Endothelial cell of umbilical vein (primary cell): ENCODE measurements around the gene HMCN1.

Experiments used
- EZH2 ChIP-seq: IDR thresholded peaks from 2 replicates; pipeline ENCODE4 v1.6.1; 2012; ENCODE audit warnings: borderline replicate concordance, low read depth, mild to moderate bottlenecking, moderate library complexity, low read length, inconsistent platforms; ENCODE audit not compliant: severe bottlenecking
- FOS ChIP-seq: IDR thresholded peaks from 2 replicates; pipeline ENCODE4 v1.6.1; 2011; ENCODE audit warnings: mild to moderate bottlenecking, low read length, moderate library complexity, borderline replicate concordance; ENCODE audit not compliant: insufficient read depth
- JUN ChIP-seq: IDR thresholded peaks from 2 replicates; pipeline ENCODE4 v1.6.1; 2011; ENCODE audit warnings: borderline replicate concordance, low read depth; ENCODE audit not compliant: insufficient read length, insufficient read depth
- MYC ChIP-seq: IDR thresholded peaks from one replicate; pipeline ENCODE4 v1.6.1; 2011; ENCODE audit warnings: mild to moderate bottlenecking, low read depth, low read length
- POLR2A ChIP-seq: IDR thresholded peaks from 2 replicates; pipeline ENCODE4 v1.6.1; 2012; ENCODE audit warnings: low read depth, mild to moderate bottlenecking, control low read depth, low read length
- POLR2AphosphoS5 ChIP-seq: IDR thresholded peaks from 2 replicates; pipeline ENCODE4 v1.6.1; 2012; ENCODE audit warnings: low read depth, mild to moderate bottlenecking, control low read depth, low read length, moderate library complexity; ENCODE audit not compliant: insufficient read depth
- TF ChIP-seq, protein P1 (sequence below), 2 donors: IDR thresholded peaks; 1 replicate in 1 of 2; 2 replicates in 1 of 2; pipeline ENCODE4 v1.5.1; 2011; ENCODE audit warnings: low read length in 2 of 2, mild to moderate bottlenecking in 2 of 2, moderate library complexity in 2 of 2, control low read depth in 1 of 2, inconsistent platforms in 1 of 2, low read depth in 1 of 2; ENCODE audit not compliant: insufficient read depth in 1 of 2; ENCODE audit errors: extremely low read depth in 1 of 2
- TF ChIP-seq, protein P2 (sequence below): IDR thresholded peaks from 2 replicates; pipeline ENCODE4 v1.6.1; 2011; ENCODE audit not compliant: insufficient read depth, insufficient read length

DNA sequence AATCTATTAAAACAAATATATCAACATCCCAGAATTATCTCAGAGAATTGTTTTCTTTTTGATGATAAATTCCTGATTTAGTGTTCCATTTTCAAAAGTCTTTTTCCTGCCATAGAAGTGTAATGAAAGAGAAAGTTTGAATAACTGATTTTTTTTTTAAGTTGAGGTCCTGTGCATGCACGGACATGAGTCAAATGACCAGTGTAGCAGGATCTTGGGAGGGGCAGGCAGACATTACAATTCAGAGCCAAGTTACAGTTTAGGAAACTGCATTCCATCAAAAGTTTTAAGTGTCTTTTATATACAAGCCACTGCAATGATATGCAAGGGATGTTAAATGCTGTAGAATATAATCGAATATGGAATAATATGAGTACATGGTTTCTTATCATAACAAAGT is 227.5 kb downstream of the HMCN1 start:
- TF ChIP-seq, protein P1, sequence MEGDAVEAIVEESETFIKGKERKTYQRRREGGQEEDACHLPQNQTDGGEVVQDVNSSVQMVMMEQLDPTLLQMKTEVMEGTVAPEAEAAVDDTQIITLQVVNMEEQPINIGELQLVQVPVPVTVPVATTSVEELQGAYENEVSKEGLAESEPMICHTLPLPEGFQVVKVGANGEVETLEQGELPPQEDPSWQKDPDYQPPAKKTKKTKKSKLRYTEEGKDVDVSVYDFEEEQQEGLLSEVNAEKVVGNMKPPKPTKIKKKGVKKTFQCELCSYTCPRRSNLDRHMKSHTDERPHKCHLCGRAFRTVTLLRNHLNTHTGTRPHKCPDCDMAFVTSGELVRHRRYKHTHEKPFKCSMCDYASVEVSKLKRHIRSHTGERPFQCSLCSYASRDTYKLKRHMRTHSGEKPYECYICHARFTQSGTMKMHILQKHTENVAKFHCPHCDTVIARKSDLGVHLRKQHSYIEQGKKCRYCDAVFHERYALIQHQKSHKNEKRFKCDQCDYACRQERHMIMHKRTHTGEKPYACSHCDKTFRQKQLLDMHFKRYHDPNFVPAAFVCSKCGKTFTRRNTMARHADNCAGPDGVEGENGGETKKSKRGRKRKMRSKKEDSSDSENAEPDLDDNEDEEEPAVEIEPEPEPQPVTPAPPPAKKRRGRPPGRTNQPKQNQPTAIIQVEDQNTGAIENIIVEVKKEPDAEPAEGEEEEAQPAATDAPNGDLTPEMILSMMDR (IDR thresholded peaks at IDR 0.05; ENCODE audit: extremely low read depth in 1 of 2, insufficient read depth in 1 of 2, low read depth in 1 of 2, low read length in 2 of 2) = no peak
- TF ChIP-seq POLR2AphosphoS5 (no peak), EZH2 (no peak), JUN (no peak), POLR2A (no peak), FOS (no peak), MYC (no peak)
- TF ChIP-seq, protein P2, sequence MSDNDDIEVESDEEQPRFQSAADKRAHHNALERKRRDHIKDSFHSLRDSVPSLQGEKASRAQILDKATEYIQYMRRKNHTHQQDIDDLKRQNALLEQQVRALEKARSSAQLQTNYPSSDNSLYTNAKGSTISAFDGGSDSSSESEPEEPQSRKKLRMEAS = no peak
